A549 treated with Hydrocortisone at 1 μM for 4 hours (cell line): ENCODE data around the gene STK10. TPM values are rescaled to one million over a fixed set of nuclear protein-coding genes. Genes with fewer than 3 reads are reported as not detected.

Experiments
- total RNA-seq: library from RNA; stranded (reverse); fragments of 200-300 nt; extraction: Qiagen RNA extraction; gene quantifications from 5 replicates; pipeline ENCODE4 v1.2.3, GENCODE V29; 2022

Gene STK10
- 19.4 to 22.8 TPM (median 20.9 TPM) in 5 replicates for total RNA-seq

GRCh38 chr5:172188033-172188892, at the start of gene STK10:
STK10 (minus strand) TSS chr5:172188224; CDS start chr5:172188042, 182 bp downstream.

GRCh38 chr5:172193872-172194271, 5.8 kb upstream of the STK10 start, which contains the start of gene EFCAB9:
EFCAB9 (plus strand) TSS chr5:172194172; CDS start chr5:172194173, 1 bp downstream.

GRCh38 chr5:172006321-172007174, 181.5 kb downstream of the STK10 start, which contains the start of gene FBXW11:
FBXW11 (minus strand) TSS chr5:172006638; CDS start chr5:172006502, 136 bp downstream.

Other genes with a start within 250 kb of the STK10 start
- 30.8 to 47.6 TPM (median 36.7 TPM) in 5 replicates for gene FBXW11, start 181.6 kb downstream of the STK10 start, total RNA-seq
- not detected in 5 replicates for gene EFCAB9, start 5.9 kb upstream of the STK10 start, total RNA-seq
- gene UBTD2, start 95.5 kb upstream of the STK10 start, total RNA-seq = 12.3 to 18.4 TPM (median 15.1 TPM) in 5 replicates